T-cell (primary cell): Measurements from ENCODE around the gene ANKHD1. TPM values are rescaled to one million over a fixed set of nuclear protein-coding genes. Genes with fewer than 3 reads are reported as not detected.

Source experiments
- ATAC-seq, 4 experiments: fragments of 200-7000 bp in 3 of 4; fragments of 150-1000 bp in 1 of 4; cut with Tn5 transposase; replicated peaks in 1 of 4; 1 replicate in 3 of 4; 2 replicates in 1 of 4; pipeline ENCODE4 v1.10.0; 2021; ENCODE audit warnings: moderate library complexity in 3 of 4, mild to moderate bottlenecking in 2 of 4, moderate number of reproducible peaks in 1 of 4
- CTCF ChIA-PET, 2 donors: fragments of 300-600 bp; sonication (Branson Sonifier 250); formaldehyde crosslinking; loops; one replicate each; lab custom pipeline; 2022; ENCODE audit warnings: antibody characterized with exemption in 2 of 2; lab: Charles Lee
- POLR2A ChIA-PET, 2 donors: fragments of 300-600 bp; sonication (Branson Sonifier 250); formaldehyde crosslinking; loops; one replicate each; lab custom pipeline; 2022; ENCODE audit warnings: antibody characterized with exemption in 2 of 2; lab: Charles Lee
- DNase-seq, 35 experiments: peaks; one replicate each; pipeline versions ENCODE4 v3.0.0 to v3.0.0-alpha.2; 2013 to 2023
- H3K27ac ChIP-seq: one replicate; pipeline ENCODE4 v1.5.1; 2013; ENCODE audit warnings: low read length
- H3K27me3 ChIP-seq, 2 experiments: replicated peaks in 1 of 2; 1 replicate in 1 of 2; 2 replicates in 1 of 2; pipeline versions ENCODE4 v1.6.1 to v1.7.0; 2013; ENCODE audit warnings: low read length in 1 of 2, mixed read lengths in 1 of 2; ENCODE audit not compliant: control insufficient read depth in 2 of 2, insufficient read depth in 2 of 2; ENCODE audit errors: extremely low read depth in 1 of 2
- H3K36me3 ChIP-seq, 2 donors: 1 replicate in 1 of 2; 2 replicates in 1 of 2; pipeline versions ENCODE4 v1.6.1 to v1.7.0; 2013; ENCODE audit warnings: low read length in 1 of 2; ENCODE audit not compliant: control insufficient read depth in 2 of 2, insufficient read depth in 1 of 2; ENCODE audit errors: extremely low read depth in 1 of 2
- H3K4me1 ChIP-seq, 2 experiments: 1 replicate in 1 of 2; 2 replicates in 1 of 2; pipeline versions ENCODE4 v1.6.1 to v1.7.0; 2013; ENCODE audit warnings: low read length in 2 of 2, mixed read lengths in 1 of 2; ENCODE audit not compliant: insufficient read depth in 2 of 2, control insufficient read depth in 1 of 2; ENCODE audit errors: extremely low read depth in 1 of 2
- H3K4me3 ChIP-seq, 2 donors: 1 replicate in 1 of 2; 2 replicates in 1 of 2; pipeline versions ENCODE4 v1.5.1 to v1.7.0; 2013; ENCODE audit warnings: mild to moderate bottlenecking in 2 of 2, low read length in 1 of 2, moderate library complexity in 1 of 2; ENCODE audit not compliant: control insufficient read depth in 1 of 2; ENCODE audit errors: extremely low read depth in 1 of 2
- H3K9me3 ChIP-seq: 2 replicates; pipeline ENCODE4 v1.7.0; 2013
- H3K27ac Mint-ChIP-seq, 2 donors: one replicate each; pipeline ENCODE4 v1.8.0; 2020 to 2021; ENCODE audit warnings: mild to moderate bottlenecking in 2 of 2, mixed read lengths in 2 of 2
- H3K27me3 Mint-ChIP-seq, 2 donors: one replicate each; pipeline ENCODE4 v1.8.0; 2021 to 2022; ENCODE audit warnings: mixed read lengths in 2 of 2
- H3K36me3 Mint-ChIP-seq: one replicate; pipeline ENCODE4 v1.8.0; 2021; ENCODE audit warnings: mixed read lengths
- H3K4me1 Mint-ChIP-seq, 3 donors: one replicate each; pipeline ENCODE4 v1.8.0; 2020 to 2022; ENCODE audit warnings: mixed read lengths in 3 of 3, mild to moderate bottlenecking in 1 of 3
- H3K4me3 Mint-ChIP-seq, 3 donors: one replicate each; pipeline ENCODE4 v1.8.0; 2020 to 2022; ENCODE audit warnings: mild to moderate bottlenecking in 3 of 3, mixed read lengths in 3 of 3, moderate library complexity in 3 of 3
- H3K9me3 Mint-ChIP-seq, 3 donors: one replicate each; pipeline ENCODE4 v1.8.0; 2020 to 2022; ENCODE audit warnings: mixed read lengths in 3 of 3
- WGBS: methylation state at CpG from one replicate; pipeline ENCODE4 v1.1.5; 2013; ENCODE audit warnings: missing lambda C conversion rate; ENCODE audit not compliant: insufficient coverage; 5-methylcytosine and 5-hydroxymethylcytosine counted together
- total RNA-seq, 35 experiments: library from RNA in 6 of 35; stranded (reverse) in 6 of 35; fragments of 120-200 nt in 1 of 35; gene quantifications; one replicate each; pipeline versions ENCODE4 v1.2.1 to v1.2.4 and lab custom pipeline; 2013 to 2026

Gene ANKHD1, protein sequence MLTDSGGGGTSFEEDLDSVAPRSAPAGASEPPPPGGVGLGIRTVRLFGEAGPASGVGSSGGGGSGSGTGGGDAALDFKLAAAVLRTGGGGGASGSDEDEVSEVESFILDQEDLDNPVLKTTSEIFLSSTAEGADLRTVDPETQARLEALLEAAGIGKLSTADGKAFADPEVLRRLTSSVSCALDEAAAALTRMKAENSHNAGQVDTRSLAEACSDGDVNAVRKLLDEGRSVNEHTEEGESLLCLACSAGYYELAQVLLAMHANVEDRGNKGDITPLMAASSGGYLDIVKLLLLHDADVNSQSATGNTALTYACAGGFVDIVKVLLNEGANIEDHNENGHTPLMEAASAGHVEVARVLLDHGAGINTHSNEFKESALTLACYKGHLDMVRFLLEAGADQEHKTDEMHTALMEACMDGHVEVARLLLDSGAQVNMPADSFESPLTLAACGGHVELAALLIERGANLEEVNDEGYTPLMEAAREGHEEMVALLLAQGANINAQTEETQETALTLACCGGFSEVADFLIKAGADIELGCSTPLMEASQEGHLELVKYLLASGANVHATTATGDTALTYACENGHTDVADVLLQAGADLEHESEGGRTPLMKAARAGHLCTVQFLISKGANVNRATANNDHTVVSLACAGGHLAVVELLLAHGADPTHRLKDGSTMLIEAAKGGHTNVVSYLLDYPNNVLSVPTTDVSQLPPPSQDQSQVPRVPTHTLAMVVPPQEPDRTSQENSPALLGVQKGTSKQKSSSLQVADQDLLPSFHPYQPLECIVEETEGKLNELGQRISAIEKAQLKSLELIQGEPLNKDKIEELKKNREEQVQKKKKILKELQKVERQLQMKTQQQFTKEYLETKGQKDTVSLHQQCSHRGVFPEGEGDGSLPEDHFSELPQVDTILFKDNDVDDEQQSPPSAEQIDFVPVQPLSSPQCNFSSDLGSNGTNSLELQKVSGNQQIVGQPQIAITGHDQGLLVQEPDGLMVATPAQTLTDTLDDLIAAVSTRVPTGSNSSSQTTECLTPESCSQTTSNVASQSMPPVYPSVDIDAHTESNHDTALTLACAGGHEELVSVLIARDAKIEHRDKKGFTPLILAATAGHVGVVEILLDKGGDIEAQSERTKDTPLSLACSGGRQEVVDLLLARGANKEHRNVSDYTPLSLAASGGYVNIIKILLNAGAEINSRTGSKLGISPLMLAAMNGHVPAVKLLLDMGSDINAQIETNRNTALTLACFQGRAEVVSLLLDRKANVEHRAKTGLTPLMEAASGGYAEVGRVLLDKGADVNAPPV (N-terminal part only)
- total RNA-seq (100 to 1,000 TPM; 184 to 220 (median 203) TPM), total RNA-seq (lab: John Stamatoyannopoulos, UW) (3.9 to 13.4 (median 10.0) reads per million in 29 experiments)
- total RNA-seq (2013), result 187 TPM

DNA sequence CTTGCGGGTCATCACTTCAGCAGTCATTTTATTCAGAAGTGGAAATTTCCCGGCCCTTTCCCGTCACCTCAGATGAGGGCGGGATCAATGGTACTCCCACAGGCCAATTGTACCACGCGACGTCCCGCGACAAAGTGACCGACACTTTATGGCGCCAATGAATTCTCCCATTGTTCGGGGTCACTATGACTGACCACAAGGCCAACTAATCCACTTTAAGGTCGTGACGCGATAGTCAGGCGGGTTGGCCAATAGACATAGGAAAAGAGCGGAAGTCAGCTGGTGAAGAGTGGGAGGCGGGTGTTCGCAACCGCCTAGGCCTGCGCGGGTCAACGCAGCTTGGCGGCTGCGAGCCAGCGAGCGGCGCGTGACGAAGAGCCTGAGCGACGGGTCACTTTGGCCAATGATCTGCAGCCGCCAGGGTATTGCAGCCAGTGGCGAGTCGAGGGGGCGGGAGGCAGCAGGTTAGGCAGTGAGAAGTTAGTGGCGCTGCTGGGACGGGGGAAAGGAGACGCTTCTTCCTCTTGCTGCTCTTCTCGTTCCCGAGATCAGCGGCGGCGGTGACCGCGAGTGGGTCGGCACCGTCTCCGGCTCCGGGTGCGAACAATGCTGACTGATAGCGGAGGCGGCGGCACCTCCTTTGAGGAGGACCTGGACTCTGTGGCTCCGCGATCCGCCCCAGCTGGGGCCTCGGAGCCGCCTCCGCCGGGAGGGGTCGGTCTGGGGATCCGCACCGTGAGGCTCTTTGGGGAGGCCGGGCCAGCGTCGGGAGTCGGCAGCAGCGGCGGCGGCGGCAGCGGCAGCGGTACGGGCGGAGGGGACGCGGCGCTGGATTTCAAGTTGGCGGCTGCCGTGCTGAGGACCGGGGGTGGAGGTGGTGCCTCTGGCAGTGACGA is at the start of gene ANKHD1:
Gene ANKHD1 (plus strand): TSS at position 472 of the 896 bp plus-strand sequence. CDS start 135 bp downstream, at position 607.
- Mint-ChIP-seq H3K4me3 (no peak within 1 kb of the TSS), H3K27ac (peak within 1 kb of the TSS; percentile 80 to 92), H3K4me1 (peaks cover 35 to 42% (median 39%) of the 10 kb centered on the region in 3 donors), H3K36me3 (peaks cover 12% of the 10 kb centered on the region), H3K9me3 (no peaks in the 10 kb centered on the region), H3K27me3 (no peaks in the 10 kb centered on the region)
- Histone ChIP-seq H3K36me3 (peaks cover 0 to 9% of the 10 kb centered on the region in 2 donors), H3K4me1 (peaks cover 15 to 41% of the 10 kb centered on the region in 2 experiments), H3K9me3 (no peaks in the 10 kb centered on the region), H3K27ac (peak within 1 kb of the TSS; percentile 84), H3K4me3 (peak within 1 kb of the TSS; percentile 71 to 96), H3K27me3 (no peaks in the 10 kb centered on the region)
- CTCF ChIA-PET, result interaction anchor here in 1 of 2 donors (0.9 to 2.4 kb wide), 7 partner anchors 29 to 310 kb away, joined by 3 to 9 read pairs (median 4); partner anchors contain the start of genes EIF4EBP3, HBEGF and ZMAT2
- ATAC-seq (peak; percentile 81 to 83 (median 82)), DNase-seq (peak; percentile 84 to 99 (median 97))
- WGBS, result under 1% methylated on average over 68 of the region's 83 CpGs
- POLR2A ChIA-PET, result interaction anchor here (0.5 to 1.7 kb wide), 15 partner anchors 28 to 691 kb away, joined by 3 to 7 read pairs (median 3); partner anchors contain the start of genes ZMAT2 (in 2 of the 2), HARS1 (in 1 of the 2), HARS2 (in 1 of the 2) and IK (in 1 of the 2)

DNA sequence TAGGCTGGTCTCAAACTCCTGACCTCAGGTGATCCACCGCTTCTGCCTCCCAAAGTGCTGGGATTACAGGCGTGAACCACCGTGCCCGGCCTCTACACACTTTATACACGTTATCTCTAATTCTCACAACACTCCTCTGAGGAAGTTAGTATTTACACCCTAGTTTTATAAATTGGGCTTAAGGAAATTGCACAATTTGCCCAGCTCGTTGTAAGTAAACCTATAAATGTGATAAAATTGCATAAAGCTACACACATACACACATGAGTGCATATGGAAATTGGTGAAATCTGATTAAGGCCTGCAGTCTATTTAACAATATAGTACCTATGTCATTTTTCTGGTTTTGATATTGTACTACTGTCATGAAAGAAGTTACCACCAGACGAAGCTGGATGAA is 46.1 kb upstream of the ANKHD1 start:
- ChIA-PET CTCF (interaction anchor here (0.8 to 6.1 kb wide), 4 partner anchors 9 to 192 kb away, joined by 3 to 73 read pairs (median 8); partner anchors contain the start of genes EIF4EBP3 (in 1 of the 2) and HBEGF (in 1 of the 2)), POLR2A (no interaction called here)
- DNase-seq (no peak), ATAC-seq (no peak)
- Histone ChIP-seq H3K36me3 (no peaks in the 10 kb centered on the region), H3K27me3 (peaks cover 0 to 9% of the 10 kb centered on the region in 2 experiments), H3K27ac (no peak overlapping the region), H3K9me3 (no peaks in the 10 kb centered on the region), H3K4me1 (peaks cover 0 to 12% of the 10 kb centered on the region in 2 experiments), H3K4me3 (no peak overlapping the region)
- H3K36me3 Mint-ChIP-seq, result no peaks in the 10 kb centered on the region
- no peak overlapping the region for H3K4me3 Mint-ChIP-seq
- H3K27me3 Mint-ChIP-seq, result peaks cover 7 to 9% of the 10 kb centered on the region in 2 donors
- peaks cover 13 to 15% (median 14%) of the 10 kb centered on the region in 3 donors for H3K4me1 Mint-ChIP-seq
- no CpG with 5 or more reads among the region's 7 CpGs for WGBS
- no peak overlapping the region for H3K27ac Mint-ChIP-seq
- no peaks in the 10 kb centered on the region for H3K9me3 Mint-ChIP-seq

DNA sequence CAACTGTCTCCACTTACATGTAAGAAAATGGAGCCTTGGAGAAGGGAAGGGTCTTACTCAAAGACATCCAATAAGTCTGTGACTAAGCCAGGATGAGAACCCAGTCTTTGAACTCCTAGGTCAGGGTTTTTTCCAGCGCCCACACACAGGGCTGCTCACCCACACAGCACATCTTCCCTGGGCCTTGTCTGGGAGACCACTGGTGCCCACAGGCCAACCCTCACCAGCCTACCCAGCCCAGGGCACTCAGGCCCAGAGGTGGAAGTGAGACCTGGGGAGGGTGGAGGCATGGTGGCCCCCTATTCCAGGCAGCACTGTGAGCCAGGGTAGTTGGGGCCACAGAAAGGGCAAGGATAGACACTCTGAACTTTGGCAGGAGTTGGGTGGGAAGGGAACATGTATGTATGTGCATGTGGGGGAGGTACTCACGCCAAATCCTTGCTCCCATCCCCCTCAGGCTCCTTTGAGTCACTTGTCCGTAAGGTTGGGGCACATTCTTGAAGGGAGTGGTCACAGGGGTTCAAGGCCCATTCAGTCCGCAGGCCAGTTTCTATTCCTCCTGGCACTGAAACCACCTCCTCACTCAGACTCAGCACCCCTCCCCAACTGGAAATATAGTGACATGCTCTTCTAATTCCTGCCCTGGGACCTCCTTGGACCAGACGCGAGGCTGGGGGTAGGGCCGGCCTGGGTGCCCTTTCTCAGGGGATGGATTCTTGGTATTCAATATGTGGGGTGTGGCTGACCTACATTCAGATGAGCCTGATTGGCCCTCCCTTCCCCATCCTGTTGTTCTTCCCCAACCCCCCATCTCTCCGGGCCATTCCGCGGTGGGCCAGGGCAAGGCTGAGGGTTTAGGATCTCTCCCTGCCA is 44.5 kb upstream of the ANKHD1 start:
- Mint-ChIP-seq H3K27me3 (peaks cover 3 to 7% of the 10 kb centered on the region in 2 donors), H3K4me3 (peak overlapping the region; percentile 54 to 67 (median 62)), H3K4me1 (peaks cover 8 to 10% (median 8%) of the 10 kb centered on the region in 3 donors), H3K27ac (peak overlapping the region in 1 of 2 donors; percentile 72), H3K9me3 (no peaks in the 10 kb centered on the region), H3K36me3 (no peaks in the 10 kb centered on the region)
- H3K36me3 ChIP-seq, result no peaks in the 10 kb centered on the region
- DNase-seq (peak in 1 of 35 experiments; percentile 43), ATAC-seq (peak in 1 of 4 experiments; percentile 46)
- 40% methylated on average over 2 of the region's 10 CpGs for WGBS
- ChIA-PET CTCF (interaction anchor here in 1 of 2 donors (6.1 kb wide), 1 partner anchor 112 kb away, joined by 73 read pairs; no protein-coding TSS in a partner anchor), POLR2A (no interaction called here)
- peaks cover 0 to 12% of the 10 kb centered on the region in 2 experiments for H3K4me1 ChIP-seq
- no peak overlapping the region for H3K27ac ChIP-seq
- peaks cover 0 to 4% of the 10 kb centered on the region in 2 experiments for H3K27me3 ChIP-seq
- H3K4me3 ChIP-seq, result no peak overlapping the region
- no peaks in the 10 kb centered on the region for H3K9me3 ChIP-seq

DNA sequence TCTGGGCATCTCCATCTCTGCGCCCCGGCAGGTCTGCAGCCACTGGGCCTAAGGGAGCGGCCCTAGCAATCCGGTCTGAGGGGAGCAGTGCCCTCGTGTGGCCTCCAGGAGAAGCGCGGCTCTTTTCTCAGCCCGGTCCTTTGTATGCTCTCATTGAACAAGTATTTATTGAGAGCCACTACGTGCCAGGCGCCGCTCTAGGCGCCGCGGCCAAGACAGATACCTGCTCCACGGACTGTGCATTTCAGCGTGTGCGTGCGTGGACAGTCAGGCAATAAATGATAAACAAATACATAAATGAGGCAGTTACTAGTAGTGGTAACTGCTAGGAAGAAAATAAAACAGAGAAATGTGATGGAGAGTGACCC is 43.9 kb upstream of the ANKHD1 start:
- CTCF ChIA-PET, result interaction anchor here (1.0 to 2.0 kb wide), 4 partner anchors 72 to 118 kb away, joined by 5 to 19 read pairs (median 14); no protein-coding TSS in a partner anchor
- Histone ChIP-seq H3K9me3 (no peaks in the 10 kb centered on the region), H3K4me1 (peaks cover 0 to 12% of the 10 kb centered on the region in 2 experiments), H3K36me3 (no peaks in the 10 kb centered on the region), H3K4me3 (no peak overlapping the region), H3K27ac (no peak overlapping the region), H3K27me3 (peaks cover 0 to 4% of the 10 kb centered on the region in 2 experiments)
- peaks cover 3 to 7% of the 10 kb centered on the region in 2 donors for H3K27me3 Mint-ChIP-seq
- no peaks in the 10 kb centered on the region for H3K9me3 Mint-ChIP-seq
- H3K27ac Mint-ChIP-seq, result peak overlapping the region in 1 of 2 donors; percentile 72
- 1% methylated on average over 11 of the region's 18 CpGs for WGBS
- H3K36me3 Mint-ChIP-seq, result no peaks in the 10 kb centered on the region
- DNase-seq (peak in 34 of 35 experiments; percentile 40 to 84 (median 62)), ATAC-seq (peak; percentile 90 to 96 (median 94))
- POLR2A ChIA-PET, result no interaction called here
- peak overlapping the region; percentile 54 to 67 (median 62) for H3K4me3 Mint-ChIP-seq
- peaks cover 8 to 10% (median 8%) of the 10 kb centered on the region in 3 donors for H3K4me1 Mint-ChIP-seq
